Measurements from ENCODE around the gene IFT20.

Gene IFT20

DNA sequence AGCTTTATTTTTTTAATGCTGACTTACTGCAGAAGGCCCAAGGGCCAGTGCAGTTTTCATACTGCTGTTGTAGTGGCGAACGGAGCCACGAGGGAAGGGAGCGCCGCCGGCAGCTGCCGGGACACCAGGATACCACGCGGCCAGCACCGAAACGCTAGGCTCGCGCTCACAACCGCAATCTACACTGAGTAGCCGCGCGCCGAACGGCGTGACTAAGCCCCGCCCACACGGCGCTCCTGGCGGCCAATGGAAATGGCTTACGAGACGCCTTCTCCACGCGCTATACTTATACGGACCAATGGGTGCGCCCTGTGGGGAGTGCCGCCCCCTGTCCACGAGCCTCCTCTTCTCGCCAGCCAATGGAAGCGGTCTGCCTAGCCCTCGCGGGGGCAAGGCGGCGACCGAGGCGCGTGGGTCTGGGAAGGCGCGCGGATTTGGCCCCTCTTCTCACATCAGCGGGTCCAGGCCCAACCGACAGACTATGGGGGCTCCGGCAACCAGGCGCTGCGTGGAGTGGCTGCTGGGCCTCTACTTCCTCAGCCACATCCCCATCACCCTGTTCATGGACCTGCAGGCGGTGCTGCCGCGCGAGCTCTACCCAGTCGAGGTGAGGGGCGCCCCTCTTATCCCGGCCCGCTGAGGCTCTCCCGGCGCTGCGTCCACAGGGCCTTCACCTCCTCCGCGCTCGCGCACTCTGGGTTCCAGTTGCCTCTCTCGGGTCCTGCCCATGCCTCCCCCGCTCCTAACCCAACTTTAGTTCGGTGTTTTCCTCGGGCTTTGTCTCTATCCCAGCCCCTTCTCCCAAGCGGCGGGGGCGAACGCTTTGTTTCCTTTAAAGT is 16.3 kb downstream of the IFT20 start, which contains the start of gene TMEM97:
Gene TMEM97 (plus strand): TSS at position 442 of the 839 bp plus-strand sequence. CDS start 40 bp downstream, at position 482.
- no peak for TF ChIP-seq GATA2 (IDR thresholded peaks at IDR 0.05; ENCODE audit: low read depth, low read length)
- no peak for TF ChIP-seq GATA3 (IDR thresholded peaks at IDR 0.05; ENCODE audit: low read depth, low read length)

DNA sequence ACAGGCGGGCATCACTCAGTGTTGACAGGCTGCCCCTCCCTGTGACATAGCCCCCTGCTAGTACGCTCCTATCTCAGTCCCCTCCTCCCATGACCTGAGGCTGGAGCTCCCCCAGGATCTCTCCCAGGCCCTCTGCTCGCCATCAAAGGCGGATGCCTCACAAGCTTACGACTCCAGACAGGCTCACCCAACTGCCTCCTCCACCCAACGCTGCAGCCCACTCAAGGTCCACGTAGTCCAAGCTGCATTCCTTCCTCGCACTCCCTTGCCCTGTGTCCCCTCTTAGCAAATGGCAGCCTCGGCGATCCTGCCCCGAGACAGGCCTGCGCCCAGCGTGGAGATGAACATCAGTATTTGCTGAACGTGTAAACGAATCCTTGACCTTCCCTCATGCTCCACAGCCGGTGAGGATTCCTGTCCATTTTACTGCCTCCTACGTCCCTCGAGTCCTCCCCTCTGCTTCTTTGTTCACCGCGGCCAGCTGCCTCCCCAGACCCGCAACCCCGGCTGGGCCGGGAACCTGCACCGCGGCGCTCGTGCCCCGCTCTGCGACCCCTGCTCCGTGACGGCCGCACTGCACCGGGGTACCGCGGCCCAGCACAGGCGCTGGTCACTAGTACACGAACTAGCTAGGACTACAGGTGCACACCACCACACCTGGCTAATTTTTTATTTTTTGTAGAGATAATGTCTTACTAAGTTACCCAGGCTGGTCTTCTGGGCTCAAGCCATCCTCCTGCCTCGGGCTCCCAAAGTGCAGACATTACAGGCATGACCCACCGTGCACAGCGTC is 17.1 kb downstream of the IFT20 start:
- TF ChIP-seq GATA2 (IDR thresholded peaks at IDR 0.05; ENCODE audit: low read depth, low read length) (no peak), GATA3 (IDR thresholded peaks at IDR 0.05; ENCODE audit: low read depth, low read length) (no peak)

DNA sequence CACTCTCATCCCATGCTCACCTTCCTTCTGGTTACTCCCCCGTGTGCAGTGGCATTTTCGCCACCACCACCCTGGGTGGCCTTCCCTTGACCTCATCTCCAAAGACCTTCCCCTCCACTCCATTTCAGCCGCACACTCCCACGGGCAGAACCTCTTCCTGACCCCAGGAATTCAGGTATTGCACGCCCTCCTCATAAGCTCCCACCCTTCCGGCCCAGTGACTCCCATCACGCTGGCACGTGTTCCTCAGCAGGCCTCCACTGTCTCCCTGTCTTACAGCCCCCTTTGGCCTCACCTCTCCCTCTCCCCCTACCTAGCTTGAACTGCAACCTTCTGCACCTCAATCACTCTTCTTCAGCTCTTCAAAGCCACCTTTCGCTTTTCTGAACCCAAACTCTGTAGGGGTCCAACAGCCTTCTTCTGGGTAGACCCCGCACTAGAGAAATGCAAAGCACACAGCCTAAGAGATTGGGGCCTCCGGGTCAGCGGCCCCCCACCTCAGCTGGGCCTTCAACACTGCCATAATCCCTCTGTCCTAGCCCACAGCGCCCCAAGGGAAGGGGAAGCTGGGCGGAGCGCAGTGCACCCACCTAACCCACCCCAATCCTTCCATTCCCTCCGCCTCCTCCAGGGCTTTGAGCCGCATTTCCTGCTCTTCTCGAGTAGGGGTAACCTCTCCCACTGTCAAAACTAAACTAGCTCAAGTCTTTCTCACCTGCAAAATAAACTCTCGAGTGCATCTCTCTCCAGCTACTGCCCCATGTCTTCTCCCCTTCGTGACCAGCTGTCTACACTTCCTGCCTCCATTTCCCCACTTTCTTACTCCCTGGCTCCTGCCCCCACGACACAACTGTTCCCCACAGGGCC is 17.9 kb downstream of the IFT20 start:
- no peak for TF ChIP-seq GATA2 (IDR thresholded peaks at IDR 0.05; ENCODE audit: low read depth, low read length)
- TF ChIP-seq GATA3 (IDR thresholded peaks at IDR 0.05; ENCODE audit: low read depth, low read length), result no peak

DNA sequence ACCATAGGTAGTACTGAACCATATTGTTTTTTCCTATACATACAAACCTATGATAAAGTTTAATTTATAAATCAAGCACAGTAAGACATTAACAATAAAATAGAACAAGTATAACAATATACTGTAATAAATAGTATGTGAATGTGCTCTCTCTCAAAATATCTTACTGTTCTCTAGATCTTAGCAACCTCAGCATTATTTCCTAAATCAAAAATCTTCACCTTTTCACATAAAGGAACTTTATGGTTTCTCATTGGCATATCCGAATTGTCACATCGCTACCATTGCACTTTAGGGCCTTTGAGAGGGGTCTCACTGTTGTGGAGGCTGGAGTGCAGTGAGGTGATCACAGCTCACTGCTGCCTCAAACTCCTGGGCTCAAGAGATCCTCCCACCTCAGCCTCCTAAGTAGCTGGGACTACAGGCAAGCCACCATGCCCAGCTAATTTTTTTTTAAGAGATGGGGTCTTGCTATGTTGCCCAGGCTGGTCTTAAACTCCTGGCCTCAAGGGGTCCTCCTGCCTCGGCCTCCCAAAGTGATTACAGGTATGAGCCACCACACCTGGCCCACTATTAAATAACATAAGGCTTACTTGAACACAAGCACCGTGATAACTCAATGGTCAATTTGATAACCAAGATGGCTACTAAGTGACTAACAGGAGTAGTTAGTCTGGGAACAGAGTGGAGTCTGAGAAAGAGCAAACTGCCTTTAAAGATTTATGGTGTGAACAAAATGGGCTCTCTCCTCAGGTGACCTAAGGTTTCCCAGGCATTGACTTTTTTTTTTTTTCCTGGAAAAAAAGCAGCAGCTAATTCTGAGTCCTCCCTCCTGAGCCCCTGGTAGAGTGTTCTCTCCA is 19.2 kb downstream of the IFT20 start:
- TF ChIP-seq GATA2 (IDR thresholded peaks at IDR 0.05; ENCODE audit: low read depth, low read length), result no peak
- TF ChIP-seq GATA3 (IDR thresholded peaks at IDR 0.05; ENCODE audit: low read depth, low read length), result no peak

DNA sequence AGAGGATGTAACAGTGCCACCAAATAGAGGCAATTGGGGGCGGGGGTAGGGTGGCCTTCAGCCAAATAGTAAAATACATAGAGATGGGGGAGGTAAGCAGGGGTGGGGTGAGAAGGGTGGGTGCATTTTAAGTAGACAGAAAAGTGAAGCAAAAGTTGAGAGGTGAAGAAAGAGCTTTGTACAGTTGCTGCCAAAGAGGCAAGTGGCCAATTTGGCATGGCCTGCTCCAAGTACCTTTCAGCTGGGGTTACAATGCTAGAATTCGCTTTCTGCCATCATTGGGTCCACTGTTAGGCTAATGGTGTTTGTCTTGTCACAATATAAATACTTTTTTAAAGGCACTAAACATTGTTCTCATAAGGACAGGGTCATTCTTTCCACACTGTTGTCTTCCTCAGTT is 21.4 kb downstream of the IFT20 start:
- TF ChIP-seq GATA2 (IDR thresholded peaks at IDR 0.05; ENCODE audit: low read depth, low read length) (no peak), GATA3 (IDR thresholded peaks at IDR 0.05; ENCODE audit: low read depth, low read length) (no peak)

DNA sequence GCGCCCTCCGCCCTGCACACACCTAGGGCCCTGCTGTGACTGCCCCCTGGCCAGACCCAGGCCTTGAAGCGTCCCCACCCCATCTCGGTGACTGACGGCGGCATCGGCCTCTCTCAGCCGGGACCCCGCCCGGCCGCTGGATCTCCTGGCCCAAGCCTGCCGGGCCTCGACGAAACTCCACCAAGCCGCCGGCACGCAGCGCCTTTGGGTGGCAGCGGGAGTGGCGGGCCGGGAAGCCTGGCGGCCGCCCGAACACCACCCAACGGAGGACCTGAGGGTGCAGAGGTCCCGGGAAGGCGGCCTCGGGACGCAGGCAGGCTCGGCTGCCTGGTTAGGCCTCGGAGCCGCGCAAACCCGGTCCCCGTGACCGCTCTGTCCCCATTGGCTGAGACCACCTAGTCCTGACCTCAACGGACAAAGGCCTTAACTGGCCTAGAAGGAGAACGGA is 28.3 kb downstream of the IFT20 start:
- TF ChIP-seq GATA2 (IDR thresholded peaks at IDR 0.05; ENCODE audit: low read depth, low read length) (no peak), GATA3 (IDR thresholded peaks at IDR 0.05; ENCODE audit: low read depth, low read length) (no peak)

DNA sequence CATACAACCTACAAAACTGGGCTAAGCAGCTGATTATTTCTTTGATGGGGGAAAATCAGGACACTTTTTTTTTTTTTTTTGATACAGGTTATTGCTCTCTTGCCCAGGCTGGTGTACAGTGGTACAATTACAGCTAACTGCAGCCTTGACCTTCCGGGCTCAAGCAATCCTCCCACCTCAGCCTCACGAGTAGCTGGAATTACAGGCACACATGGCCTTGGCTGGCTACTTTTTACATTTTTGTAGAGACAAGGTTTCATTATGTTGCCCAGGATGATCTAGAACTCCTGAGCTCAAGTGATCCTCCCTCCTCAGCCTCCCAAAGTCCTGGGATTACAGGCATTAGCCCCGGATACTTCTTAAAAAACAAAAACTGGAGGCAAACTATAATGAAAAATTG is 36.8 kb downstream of the IFT20 start:
- no peak for TF ChIP-seq GATA3 (IDR thresholded peaks at IDR 0.05; ENCODE audit: low read depth, low read length)
- no peak for TF ChIP-seq GATA2 (IDR thresholded peaks at IDR 0.05; ENCODE audit: low read depth, low read length)

DNA sequence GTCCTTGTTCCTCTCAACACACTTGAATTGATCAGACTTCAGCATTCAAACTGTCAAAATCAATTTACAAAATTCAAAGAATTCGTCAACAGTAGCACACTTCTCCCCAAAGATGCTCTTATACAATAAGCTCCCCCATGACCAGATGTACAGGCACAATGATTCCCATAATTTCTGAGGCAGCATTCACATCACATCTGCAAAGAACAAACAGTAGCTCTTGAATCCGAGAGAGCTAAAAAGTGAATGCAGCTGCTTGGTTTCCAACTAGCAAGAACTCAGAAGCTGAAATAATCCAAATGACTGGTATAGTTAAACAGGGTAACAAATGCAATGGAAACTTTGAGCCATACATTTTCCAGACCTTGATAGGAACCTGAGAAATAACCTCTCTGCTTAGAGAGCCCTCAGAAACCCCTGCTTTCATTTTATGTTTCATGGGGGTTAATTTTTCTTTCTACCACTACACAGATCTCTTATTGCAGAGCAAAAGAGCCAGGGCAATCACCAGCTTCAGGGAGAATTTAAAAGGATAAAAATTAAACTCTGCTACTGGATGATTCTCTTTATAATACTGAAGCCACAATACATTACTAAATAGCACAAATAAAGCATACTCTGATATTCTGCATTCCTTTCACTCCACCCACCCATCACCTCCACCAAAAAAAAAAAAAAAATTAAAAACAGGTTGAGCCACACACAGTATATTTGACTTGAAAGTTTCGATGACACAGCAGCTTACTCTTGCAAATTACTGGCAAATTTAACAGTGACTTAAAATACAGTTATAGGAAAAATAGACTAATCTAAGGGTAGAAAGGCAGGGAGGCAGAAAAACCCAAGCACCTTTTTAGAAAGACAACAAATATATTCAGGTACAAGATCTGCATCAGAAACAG is 39.3 kb downstream of the IFT20 start:
- TF ChIP-seq GATA2 (IDR thresholded peaks at IDR 0.05; ENCODE audit: low read depth, low read length) (no peak), GATA3 (IDR thresholded peaks at IDR 0.05; ENCODE audit: low read depth, low read length) (no peak)

DNA sequence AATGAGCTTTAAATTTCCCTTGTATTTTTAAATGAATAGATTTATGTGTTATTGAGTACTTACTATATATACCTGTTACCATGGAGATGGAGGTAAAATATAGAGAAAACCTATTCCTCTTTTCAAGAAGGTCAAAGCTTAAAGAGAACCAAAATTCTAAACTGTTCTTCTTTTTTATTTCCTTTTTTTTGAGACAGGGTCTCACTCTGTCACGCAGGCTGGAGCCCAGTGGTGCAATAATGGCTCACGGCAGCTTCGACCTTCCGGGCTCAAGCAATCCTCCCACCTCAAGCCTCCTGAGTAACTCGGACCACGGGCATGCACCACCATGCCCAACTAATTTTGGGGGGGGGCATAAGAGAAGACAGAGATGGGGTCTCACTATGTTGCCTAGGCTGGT is 41.3 kb downstream of the IFT20 start:
- TF ChIP-seq GATA3 (IDR thresholded peaks at IDR 0.05; ENCODE audit: low read depth, low read length), result no peak
- no peak for TF ChIP-seq GATA2 (IDR thresholded peaks at IDR 0.05; ENCODE audit: low read depth, low read length)

DNA sequence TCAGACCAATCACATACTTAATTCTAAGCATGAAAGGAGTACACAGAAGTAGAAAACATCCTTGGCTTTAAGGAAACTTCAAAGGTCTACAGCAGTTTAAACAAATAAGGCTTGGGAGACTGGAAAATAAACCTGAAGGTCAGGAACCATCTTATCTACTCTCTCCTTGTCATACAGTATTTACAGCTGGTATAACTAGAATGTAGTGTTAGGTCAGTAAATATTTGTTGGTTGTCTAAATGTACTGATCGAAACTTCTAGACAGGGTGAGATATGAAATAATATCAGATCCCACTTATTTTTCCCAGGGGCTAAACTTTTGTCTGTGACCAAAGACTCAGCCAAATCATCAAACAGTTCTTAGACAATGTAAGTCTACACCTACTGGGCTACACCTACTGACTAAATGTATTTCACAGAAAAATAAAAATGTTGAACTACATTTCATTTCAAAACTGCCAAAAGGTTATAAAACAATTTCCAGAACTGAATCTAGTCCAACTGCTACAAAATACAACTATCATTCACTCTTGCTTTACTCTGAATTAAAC is 43.4 kb downstream of the IFT20 start:
- TF ChIP-seq GATA2 (IDR thresholded peaks at IDR 0.05; ENCODE audit: low read depth, low read length), result no peak
- TF ChIP-seq GATA3 (IDR thresholded peaks at IDR 0.05; ENCODE audit: low read depth, low read length), result no peak

DNA sequence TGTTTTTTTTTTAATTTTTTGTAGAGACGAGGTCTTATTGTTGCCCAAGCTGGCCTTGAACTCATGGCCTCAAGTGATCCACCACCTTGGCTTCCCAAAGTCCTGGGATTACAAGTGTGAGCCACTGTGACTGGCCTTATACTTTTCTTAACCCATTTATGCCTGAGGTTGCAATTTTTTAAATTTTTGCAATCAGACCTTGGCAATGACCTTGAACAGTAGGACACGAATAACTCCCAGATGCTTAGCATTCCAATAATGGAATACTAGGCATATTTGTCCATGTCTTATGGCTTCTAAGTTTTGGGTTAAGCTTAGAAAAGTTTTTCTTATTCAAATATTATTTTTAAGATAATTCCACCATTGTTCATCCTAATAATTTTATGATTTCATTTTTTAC is 44.6 kb downstream of the IFT20 start:
- TF ChIP-seq GATA3 (IDR thresholded peaks at IDR 0.05; ENCODE audit: low read depth, low read length) (no peak), GATA2 (IDR thresholded peaks at IDR 0.05; ENCODE audit: low read depth, low read length) (no peak)

DNA sequence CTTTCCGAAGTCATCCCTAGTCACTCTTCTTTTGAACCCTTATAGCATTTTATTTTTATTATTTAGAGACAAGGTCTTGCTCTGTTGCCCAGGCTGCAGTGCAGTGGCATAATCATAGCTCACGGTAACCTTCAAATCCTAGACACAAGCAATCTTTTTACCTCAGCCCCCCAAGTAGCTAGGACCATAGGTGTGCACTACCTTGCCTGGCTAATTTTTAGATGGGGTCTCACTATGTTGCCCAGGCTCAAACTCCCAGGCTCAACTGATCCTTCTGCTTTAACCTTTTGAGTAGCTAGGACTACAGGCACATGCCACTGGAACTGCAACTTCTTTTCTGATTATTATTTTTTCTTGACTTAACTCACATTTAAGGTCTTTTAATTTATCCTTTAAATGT is 49.3 kb downstream of the IFT20 start:
- TF ChIP-seq GATA2 (IDR thresholded peaks at IDR 0.05; ENCODE audit: low read depth, low read length) (no peak), GATA3 (IDR thresholded peaks at IDR 0.05; ENCODE audit: low read depth, low read length) (no peak)

Measured in SH-SY5Y (cell line).